HG02763 (cell line): ENCODE measurements around the gene COLEC12.
"Not testable (repeated sequence)": the region's sequence is repeated elsewhere in the genome, so short reads cannot be mapped to it uniquely, and the experiment has no call there.

Experiments used
- ATAC-seq: cut with Tn5 transposase; IDR thresholded peaks from one replicate; pipeline ENCODE4 v1.9.1; 2021; ENCODE audit warnings: mild to moderate bottlenecking, moderate library complexity; ENCODE audit not compliant: unreplicated experiment

COLEC12 gene

GRCh38 chr18:332007-332406 lies 168.5 kb downstream of the COLEC12 start:
- no peak for ATAC-seq

GRCh38 chr18:331221-331821 lies 169.2 kb downstream of the COLEC12 start:
- ATAC-seq = no peak

- no peak for ATAC-seq
Observed at GRCh38 chr18:328928-329327, 171.6 kb downstream of the COLEC12 start.

- no peak for ATAC-seq
Observed at GRCh38 chr18:326846-327245, 173.7 kb downstream of the COLEC12 start.

GRCh38 chr18:323253-323622 lies 177.3 kb downstream of the COLEC12 start:
- no peak for ATAC-seq

- no peak for ATAC-seq
Observed at GRCh38 chr18:321865-322467, 178.5 kb downstream of the COLEC12 start.

GRCh38 chr18:320155-320554 lies 180.3 kb downstream of the COLEC12 start:
- ATAC-seq = no peak

GRCh38 chr18:319720-320119 lies 180.8 kb downstream of the COLEC12 start:
- ATAC-seq = no peak

- ATAC-seq = no peak
Observed at GRCh38 chr18:318791-319291, 181.7 kb downstream of the COLEC12 start.

GRCh38 chr18:317618-318017 lies 182.9 kb downstream of the COLEC12 start:
- ATAC-seq = no peak

- ATAC-seq = no peak
Observed at GRCh38 chr18:316393-316792, 184.1 kb downstream of the COLEC12 start.

- ATAC-seq = no peak
Observed at GRCh38 chr18:313931-314330, 186.6 kb downstream of the COLEC12 start.

GRCh38 chr18:312415-312814 lies 188.1 kb downstream of the COLEC12 start:
- ATAC-seq = no peak

GRCh38 chr18:310042-310441 lies 190.5 kb downstream of the COLEC12 start:
- ATAC-seq = no peak

- ATAC-seq = not testable (repeated sequence)
Observed at GRCh38 chr18:308086-308485, 192.4 kb downstream of the COLEC12 start.

GRCh38 chr18:306608-307255 lies 193.8 kb downstream of the COLEC12 start:
- ATAC-seq = no peak

GRCh38 chr18:305003-305501 lies 195.4 kb downstream of the COLEC12 start:
- no peak for ATAC-seq

- ATAC-seq = no peak
Observed at GRCh38 chr18:303607-304006, 196.9 kb downstream of the COLEC12 start.

- no peak for ATAC-seq
Observed at GRCh38 chr18:303011-303410, 197.5 kb downstream of the COLEC12 start.

- ATAC-seq = no peak
Observed at GRCh38 chr18:302097-302496, 198.4 kb downstream of the COLEC12 start.

GRCh38 chr18:297936-298335 lies 202.6 kb downstream of the COLEC12 start:
- no peak for ATAC-seq
